DND-41 (cell line): ENCODE data around the gene RNU2-63P.

Experiments
- EZH2 ChIP-seq: IDR thresholded peaks from 3 replicates; pipeline ENCODE4 v1.6.1; 2012; ENCODE audit warnings: borderline replicate concordance, low read depth, mild to moderate bottlenecking, moderate library complexity, low read length, inconsistent platforms; ENCODE audit not compliant: severe bottlenecking
- TF ChIP-seq, protein P1 (sequence below): IDR thresholded peaks from 2 replicates; pipeline ENCODE4 v1.5.1; 2012; ENCODE audit warnings: borderline replicate concordance, low read length, moderate library complexity, mild to moderate bottlenecking; ENCODE audit not compliant: poor library complexity, severe bottlenecking; ENCODE audit errors: extremely low read depth

DNA sequence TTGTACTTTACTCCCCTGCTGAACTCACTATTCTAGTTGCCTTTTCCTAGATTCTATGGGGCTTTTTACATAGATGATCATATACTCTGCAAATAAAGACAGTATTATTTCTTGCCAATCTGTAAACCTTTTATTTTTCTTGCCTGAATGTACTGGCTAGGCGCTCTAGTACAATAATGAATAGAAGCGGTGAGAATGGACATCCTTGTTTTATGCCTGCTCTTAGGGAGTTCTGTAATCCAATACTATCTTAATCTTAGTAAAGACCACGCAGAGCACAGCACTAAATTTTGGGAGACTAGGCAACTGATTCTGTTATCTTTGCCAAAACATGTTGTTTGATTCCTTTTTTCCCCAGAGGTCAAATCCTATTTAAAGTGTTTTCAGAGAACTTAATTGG lies 32.2 kb upstream of the RNU2-63P start:
- TF ChIP-seq, protein P1, sequence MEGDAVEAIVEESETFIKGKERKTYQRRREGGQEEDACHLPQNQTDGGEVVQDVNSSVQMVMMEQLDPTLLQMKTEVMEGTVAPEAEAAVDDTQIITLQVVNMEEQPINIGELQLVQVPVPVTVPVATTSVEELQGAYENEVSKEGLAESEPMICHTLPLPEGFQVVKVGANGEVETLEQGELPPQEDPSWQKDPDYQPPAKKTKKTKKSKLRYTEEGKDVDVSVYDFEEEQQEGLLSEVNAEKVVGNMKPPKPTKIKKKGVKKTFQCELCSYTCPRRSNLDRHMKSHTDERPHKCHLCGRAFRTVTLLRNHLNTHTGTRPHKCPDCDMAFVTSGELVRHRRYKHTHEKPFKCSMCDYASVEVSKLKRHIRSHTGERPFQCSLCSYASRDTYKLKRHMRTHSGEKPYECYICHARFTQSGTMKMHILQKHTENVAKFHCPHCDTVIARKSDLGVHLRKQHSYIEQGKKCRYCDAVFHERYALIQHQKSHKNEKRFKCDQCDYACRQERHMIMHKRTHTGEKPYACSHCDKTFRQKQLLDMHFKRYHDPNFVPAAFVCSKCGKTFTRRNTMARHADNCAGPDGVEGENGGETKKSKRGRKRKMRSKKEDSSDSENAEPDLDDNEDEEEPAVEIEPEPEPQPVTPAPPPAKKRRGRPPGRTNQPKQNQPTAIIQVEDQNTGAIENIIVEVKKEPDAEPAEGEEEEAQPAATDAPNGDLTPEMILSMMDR, result no peak
- TF ChIP-seq EZH2, result no peak
